DMS 273 (cell line): Measurements from ENCODE around the gene KLHL35.

Experiments
- DNase-seq: peaks from one replicate; lab custom pipeline; 2025; ENCODE audit not compliant: unreplicated experiment; lab: John Stamatoyannopoulos, UW

The KLHL35 gene, protein sequence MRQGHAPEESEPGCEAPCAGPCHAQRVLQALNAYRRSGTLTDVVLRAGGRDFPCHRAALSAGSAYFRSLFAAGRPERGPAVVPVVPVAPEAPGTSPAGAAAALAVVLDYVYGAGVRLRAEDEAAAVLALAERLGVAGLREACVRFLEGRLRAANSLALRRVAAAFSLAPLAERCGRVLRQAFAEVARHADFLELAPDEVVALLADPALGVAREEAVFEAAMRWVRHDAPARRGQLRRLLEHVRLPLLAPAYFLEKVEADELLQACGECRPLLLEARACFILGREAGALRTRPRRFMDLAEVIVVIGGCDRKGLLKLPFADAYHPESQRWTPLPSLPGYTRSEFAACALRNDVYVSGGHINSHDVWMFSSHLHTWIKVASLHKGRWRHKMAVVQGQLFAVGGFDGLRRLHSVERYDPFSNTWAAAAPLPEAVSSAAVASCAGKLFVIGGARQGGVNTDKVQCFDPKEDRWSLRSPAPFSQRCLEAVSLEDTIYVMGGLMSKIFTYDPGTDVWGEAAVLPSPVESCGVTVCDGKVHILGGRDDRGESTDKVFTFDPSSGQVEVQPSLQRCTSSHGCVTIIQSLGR

DNA sequence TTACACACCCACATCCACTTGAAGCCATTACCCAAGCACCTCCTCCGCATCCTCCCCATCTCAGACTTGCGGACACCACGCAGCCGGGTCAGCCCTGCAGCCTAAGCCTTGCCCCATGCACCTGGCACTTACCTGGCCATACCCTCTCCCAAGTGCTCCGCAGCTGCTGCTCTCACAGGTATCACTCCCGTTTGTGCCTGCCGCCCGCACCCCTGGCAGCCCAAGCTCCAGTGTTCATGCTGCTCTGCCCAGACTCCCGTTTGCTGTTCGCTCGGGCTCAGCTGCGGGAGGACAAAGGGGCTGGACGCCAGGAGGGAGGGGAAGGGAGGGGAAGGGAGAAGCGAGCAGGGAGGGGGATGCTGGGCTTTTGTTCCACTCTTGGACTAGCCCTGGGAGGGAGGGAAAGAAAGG, at the start of gene KLHL35:
TSS of gene KLHL35 (minus strand) at position 293 of the 411 bp plus-strand sequence. CDS start 2,574 bp downstream, outside the sequence.
- DNase-seq, result no peak

DNA sequence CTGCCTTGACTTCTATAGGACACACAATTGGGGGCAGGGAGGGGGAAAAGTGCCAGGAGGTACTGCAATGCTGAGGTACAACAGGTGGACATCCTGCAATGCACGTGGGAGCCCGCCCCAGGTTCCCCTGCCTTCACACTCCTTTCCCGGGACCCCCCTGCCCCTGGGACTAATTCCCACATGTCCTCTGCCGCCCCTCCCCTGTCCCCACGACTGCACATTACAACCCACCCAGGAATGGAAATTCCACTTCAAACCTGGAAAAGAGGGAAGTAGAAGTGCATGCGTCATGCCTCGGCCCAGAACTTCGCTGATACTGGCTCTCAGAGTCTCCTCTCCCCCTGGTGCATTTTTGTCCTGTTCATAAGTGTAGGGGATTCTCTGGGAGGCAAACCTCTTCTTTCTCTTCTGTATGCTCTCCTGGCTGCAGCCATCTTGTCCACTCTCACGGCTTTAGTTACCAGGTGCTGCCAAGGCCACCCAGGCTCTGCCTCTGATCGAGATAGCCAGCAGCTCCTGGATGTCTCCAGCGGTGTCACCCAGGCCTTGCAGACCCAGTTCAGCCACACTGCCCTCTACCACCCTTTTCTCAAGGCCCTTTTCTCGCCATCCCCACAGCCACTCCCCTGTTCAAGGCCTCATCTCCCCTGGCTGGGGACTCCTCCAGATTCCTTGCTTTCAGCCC, 49.1 kb upstream of the KLHL35 start:
- DNase-seq, result no peak

DNA sequence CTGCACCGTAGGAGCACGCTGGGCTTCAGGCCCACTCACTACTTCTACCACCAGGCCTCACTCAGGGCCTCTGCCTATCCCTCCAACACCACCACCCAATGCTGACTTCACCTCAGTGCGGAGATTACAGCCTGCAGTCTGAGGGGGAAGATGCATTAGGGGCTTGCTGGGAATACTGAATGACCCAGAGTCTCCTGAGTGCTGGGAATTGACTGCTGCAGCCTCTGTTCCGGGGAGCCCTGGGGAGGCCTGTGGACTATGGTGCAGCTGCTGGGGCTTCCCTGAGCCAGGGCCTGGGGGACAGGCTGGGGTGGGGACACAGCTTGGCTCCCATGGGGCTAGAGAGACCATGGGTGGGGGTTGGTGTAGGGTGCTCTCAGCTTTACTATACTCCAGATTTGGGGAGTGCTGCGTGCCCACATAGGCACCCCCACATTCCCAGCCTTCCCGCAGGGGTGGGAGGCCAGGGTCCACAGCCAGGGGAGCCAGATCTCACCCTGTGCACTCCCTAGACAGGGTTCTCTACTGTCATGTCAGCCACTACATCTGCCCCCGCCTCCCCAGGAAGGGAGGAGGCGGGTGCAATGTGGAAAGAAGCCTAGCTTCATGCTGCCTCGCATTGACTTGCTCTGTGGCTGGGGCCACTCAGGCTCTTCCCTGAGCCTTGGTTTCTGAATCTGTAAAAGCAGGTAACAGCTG, 48.4 kb upstream of the KLHL35 start:
- peak; percentile 27 for DNase-seq

DNA sequence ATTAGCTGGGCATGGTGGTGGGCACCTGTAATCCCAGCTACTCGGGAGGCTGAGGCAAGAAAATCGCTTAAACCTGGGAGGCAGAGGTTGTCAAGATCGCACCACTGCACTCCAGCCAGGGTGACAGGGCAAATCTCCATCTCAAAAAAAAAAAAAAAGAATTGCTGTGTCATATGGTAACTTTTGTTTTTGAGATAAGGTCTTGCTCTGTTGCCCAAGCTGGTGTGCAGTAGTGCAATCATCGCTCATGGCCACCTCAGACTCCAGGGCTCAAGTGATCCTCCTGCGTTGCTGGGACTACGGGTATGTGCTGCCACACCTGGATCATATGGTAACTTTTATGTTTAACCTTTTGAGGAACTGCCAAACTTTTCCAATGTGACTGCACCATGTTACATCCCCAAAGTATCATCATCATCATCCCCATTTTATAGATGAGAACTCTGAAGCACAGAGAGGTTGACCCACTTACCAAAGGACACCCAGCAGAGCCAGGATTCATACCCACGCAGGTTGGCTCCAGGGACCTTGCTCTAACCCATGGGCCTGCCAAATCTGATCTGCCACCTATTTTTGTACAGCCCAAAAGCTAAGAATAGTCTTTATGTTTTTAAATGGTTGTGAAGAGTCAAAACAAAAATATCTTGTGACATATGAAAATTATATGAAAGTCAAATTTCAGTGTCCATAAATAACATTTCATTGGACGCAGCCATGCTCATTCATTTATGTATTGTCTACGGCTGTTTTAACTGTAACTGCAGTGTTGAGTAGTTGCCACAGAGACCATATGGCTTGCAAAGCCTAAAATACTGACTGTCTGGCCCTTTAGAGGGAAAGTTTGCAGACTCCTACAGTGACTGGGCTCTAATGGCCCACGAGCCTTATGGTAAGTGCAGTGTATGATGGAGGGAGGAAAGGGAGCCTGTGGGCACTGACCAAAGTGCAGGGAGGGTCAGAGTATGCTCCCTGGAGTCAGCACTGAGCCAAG, 47.5 kb upstream of the KLHL35 start:
- peak; percentile 58 for DNase-seq

DNA sequence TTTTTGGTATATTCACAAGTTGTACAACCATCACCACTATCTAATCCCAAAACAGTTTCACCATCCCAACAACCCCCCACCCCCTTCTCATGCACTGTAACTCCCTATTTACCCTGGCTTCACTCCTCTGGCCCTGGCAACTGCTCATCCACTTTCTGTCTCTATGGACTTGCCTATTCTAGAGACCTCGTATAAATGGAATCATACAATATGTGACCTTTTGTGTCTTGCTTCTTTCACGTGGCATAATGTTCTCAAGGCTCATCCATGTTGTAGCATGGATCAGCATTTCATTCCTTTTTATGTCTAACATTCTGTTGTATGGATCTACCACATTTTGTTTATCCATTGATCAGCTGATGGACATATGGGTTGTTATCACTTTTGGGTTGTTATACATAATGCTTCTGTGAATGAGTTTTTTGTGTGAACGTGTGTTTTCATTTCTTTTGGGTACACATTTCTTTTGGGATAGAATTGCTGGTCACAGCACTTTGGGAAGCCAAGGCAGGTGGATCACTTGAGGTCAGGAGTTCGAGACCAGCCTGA, 46.7 kb upstream of the KLHL35 start:
- DNase-seq, result peak; percentile 22

DNA sequence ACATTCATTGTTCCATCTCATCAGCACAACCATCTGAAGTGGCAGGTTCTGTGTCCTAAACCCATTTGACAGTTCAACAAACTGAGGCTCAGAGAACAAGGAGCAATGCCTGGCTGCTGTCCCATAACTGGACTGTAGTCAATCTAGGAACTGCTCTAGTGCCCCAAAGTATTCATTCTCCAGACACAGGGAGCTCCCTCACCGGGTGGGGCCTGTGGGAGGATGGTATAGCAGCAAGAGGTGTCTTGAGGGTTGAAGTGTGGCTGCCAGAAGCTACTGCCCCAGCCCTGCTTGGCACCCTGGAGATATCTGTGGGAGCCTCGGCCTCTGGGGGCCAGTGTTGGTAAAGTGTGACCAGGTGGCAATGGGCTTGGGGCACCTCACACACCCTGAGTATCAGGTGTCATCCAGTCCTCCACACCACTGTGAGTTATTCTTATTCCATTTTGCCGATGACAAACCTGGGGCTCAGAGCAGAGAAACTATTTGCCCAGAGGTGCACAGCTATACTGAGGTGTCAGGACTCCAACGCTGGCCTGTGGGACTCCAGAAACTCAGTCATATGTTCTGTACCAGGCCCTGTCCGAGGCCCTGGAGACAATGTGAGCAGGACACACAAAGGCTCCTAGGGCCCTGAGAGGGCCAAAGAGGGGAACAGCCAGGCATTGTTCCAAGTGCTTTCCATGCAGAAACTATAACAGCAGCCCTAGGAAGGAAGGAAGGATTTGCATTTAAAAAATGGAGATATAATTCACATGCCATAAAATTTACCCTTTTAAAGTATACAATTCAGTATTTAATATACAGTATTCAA, 46.0 kb upstream of the KLHL35 start:
- peak; percentile 31 for DNase-seq

DNA sequence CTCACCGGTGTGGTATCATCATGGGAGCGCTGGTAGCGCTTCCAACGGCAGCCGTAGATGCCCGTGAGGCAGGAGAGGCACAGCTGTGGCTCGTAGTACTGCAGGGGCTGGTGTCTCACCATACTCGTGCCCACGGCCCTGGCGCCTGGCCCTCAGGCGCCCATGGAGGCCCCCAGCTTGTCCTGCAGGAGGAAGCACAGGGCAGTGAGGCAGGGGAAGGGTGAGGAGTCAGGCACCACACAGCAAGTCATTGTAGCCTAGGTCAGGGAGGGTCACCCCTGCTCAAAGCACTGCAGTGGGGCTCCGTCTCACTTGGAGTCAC, 44.6 kb upstream of the KLHL35 start:
- peak; percentile 15 for DNase-seq

DNA sequence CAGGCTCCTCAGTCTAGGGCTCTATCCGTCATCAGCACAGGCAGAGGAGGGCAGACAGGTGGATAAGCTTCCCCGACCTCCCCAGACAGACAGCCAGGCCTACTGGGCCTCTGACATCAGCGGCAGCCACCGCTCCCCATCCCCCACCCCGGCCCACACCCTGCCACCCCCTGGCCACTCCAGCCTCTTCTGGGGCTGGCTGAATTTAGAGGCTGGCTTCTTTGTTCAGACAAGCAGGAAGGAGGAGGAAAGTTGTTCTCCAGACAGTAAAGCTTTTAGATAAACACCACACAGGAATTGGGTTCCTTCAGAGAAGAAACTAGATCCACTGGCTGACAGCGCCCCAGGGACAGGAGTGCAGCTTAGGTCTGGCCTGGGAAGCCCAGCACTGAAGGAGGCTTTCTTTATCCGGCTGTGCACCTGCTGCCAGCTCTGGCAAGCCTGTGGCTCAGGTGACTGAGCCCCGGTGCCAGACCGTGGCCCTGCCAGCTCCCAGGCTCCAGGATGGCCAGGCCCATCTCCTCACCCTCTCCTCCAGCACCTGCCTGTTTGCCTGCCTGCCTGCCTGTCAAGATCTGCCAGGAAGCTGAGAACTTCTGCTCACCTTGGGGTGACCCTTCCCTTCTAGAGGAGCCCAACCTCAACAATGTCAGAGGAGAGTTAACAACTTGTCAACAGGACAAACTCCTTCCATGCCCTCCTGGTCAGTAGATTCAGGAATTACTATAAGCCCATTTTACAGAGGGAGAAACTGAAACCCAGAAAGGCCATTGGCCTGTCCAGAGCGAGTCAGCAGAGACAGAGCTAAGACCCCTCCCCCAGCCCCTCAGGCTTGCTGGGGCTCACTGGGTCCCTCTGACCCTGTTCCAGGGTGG, 44.0 kb upstream of the KLHL35 start:
- peak; percentile 57 for DNase-seq

DNA sequence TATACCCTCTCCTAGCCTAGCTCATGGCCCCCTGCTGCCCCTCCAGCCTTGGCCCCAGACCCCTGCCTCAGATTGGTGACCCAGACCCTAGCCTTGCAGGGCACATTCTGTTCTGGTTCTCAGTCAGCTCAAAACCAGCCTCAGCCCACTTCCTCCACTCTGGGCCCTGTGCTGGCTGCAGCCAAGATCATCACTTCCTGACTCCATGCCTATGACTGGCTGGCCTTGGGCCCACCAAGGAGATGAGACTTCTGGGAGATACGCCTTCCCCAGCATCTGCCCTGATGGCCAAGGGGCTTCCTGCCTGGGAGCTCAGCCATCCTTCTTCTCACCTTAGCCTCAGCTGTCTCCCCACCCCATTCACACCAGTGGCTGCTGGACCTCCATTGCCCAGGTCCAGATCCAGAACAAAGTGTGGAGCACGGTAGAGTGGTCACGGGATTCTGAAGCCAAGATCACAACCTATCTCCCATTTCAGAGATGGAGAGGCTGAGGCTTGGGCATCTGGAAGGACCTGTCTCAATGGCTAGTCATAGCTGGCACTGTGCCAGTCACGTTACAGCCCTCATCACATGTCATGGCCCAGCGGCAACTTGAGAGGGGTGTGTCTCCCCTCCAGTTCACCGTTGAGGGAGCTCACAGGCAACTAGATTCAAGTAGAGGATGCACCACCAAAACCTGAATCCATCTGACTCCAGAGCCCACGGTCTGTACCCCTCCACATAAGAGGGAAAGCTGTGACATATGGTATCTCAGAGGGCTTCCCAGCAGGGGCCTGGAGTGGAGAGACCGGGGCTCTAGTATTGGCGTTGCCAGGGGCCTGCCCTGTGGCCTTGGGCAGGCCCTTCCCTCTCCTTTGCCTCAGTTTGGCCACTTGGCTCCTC, 43.0 kb upstream of the KLHL35 start:
- peak; percentile 78 for DNase-seq

DNA sequence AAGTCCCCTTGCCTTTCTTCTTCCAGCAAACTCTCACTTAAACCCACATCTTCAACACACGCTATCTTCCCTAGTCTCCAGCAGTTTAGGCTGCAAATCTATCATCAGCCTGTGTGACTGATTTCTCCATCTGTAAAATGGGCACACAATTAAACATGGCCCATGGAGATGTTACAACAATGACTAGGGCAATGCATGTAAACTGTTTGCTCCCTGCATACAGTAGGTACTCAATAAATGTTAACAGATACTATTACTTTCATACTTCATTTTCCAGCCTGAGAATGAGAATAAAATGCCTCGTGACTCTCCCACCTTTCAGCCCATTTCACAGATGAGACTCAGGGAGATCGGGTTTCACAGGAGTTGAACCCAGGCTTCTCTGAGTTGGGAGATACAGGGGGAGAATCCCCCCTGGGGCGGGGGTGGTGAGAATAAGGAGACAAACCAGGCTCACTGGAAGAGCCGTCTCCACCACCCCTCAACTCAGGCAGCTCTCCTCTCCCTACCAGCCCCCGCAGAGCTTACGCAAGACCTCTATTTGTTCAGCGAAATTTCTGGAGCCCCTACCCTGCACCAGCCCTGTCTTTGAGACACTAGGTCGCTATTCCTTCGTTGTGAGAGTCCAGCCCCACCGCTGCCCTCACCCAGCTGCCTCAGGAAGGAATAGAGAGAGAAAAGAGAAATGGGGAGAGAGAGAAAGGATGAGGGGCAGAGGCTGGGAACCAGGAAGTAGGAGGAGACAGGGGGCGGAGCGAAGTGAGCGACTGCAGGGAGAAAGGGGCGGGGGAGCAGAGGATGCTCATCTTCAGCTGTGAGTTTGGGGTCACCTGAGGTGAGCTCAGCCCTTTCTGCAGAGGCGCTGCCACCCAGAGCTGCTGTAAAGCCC, 42.1 kb upstream of the KLHL35 start:
- DNase-seq, result peak; percentile 70

DNA sequence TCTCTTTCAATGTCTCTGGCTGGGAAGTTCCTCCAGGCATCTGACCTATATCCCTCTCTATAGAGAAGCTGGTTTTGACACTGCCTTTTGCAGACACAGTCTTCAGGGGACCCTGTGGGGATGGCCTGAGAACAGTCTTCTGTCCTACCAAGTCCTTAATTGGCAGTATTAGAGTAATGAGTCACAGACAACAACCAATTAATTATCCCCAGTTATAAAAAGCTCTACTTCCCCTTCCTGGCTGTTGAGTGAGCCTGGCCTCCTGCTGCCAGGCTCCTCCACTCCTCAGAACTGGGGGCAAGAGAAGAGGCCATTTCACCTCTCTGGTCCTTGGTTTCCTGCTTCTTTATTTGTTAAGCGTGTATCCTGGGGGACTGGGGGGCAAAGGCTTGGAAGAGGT, 41.2 kb upstream of the KLHL35 start:
- DNase-seq, result no peak

DNA sequence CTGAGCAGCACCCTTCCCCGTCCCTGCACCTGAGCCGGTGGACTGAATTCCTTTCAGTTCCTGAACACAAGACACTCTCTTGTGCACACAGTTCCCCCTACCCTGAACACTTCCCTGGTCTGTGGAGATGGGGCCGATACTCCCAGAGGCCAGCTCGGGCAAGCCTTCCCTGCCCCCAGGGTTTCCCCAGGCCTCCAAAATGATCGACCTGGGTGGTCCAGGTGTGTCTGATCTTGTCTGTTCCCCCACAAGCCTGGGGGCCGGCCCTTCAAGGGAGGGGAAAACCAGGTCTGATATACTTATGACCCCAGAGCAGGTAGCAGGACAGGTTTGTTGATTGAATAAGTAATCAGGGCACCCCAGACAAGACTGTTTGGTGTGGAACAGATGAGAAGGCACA, 40.7 kb upstream of the KLHL35 start:
- DNase-seq, result no peak

DNA sequence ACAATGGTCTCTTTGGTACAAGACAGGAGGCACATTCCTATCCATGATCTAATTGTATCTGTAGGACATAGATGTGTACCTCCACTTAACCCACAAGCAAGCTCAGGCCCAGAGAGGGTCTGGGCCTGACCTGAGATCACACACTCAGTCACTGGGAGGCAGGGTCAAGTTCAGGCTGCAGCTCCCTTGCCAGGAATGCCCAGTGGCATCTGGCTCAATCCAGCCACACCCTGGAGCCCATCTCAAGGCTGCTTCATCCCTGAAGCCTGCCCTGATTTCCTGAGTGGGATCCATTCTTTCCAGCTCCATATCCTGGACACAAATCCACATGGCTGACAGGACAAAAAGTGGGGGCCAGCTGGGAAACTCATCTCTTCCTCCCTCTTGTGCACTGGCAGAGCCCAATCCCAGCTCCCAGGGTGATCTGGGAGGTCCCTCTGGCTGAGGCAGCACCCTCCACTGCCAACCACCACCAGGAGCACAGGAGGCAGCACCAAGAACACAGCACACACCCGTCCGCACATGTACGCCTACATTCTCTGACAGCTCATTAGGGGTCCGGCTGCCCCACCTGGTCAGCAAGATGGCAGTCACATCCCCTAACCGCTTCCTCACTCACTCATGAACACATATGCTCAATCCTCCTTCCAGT, 39.2 kb upstream of the KLHL35 start:
- DNase-seq, result no peak

DNA sequence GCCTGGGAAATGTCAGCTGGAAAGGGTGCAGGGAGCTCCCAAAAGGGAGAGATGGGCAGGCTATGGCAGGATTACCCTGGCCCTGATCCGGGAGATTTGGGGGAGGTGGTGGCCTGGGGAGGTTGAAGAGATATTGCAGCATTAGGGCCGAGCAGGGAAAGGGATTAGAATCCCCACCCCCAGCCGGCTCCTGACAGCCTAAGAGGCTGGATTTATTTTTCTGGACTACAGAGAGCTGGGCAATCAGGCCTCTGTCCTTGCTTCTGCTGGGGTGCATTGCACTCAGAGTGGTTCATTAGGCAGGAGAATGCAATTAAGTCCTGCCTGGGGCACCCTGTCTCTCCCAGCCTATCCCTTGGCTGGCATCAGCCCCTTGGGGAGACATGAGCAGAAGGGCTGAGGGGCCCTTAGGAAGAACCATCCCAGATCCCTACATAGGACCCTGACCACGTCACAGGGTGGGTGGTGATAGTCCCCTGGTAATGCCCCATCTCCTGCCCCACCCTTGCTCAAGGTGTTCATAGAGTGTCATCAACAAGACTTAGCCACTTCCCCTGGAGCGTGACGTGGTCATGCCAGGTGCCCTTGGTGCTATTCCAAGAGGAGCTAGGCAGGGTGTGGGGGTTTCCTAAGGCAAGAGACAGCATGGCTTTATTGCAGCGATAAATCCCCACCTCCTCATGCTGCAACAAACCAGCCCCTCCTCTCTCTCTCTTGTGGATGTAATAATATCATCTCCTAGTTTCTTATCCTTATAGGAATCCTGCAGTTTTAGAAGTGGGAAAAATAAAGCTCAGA, 38.4 kb upstream of the KLHL35 start:
- no peak for DNase-seq

DNA sequence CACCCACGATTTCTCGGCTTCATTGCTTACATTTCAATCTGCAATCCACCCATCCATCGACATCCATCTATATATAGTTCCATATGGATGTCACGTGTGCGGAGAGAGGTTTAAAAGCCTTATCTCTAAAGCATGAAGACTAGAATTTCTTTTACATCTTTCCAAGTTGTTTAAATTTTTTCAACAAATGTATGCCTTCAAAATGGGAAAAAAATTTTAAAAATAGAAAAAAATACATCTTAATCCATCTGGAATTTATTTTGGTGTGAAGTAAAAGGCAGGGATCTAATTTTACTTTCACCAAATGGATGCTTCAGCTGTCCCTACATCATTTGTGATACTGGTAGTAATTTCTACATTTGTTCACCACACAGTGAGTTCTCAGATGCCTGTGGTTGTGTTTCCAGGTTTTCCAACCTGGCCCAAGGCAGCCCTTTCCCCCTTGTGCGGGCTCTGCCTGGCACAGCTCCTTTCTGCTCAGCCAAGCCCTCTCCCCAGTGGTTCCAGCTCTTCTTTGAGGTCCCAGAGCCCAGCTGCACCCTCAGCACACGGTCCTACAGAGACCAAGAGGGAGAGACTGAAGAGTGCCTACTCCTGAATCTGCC, 37.6 kb upstream of the KLHL35 start:
- no peak for DNase-seq
